ENCODE data around the gene URB1. TPM values are rescaled to one million over a fixed set of nuclear protein-coding genes. Genes with fewer than 3 reads are reported as not detected.

The URB1 gene
- total RNA-seq, 1 donor from 2014 or later: 15.5 TPM

GRCh38 chr21:32282992-32283391 is 109.8 kb downstream of the URB1 start:
- H3K27ac Mint-ChIP-seq (ENCODE audit: unreplicated experiment): no peak overlapping the region
- TF ChIP-seq CTCF (IDR thresholded peaks at IDR 0.05; ENCODE audit: partially characterized antibody, unreplicated experiment): no peak

GRCh38 chr21:32281531-32281930 is 111.3 kb downstream of the URB1 start:
- Mint-ChIP-seq H3K27ac (ENCODE audit: unreplicated experiment) (no peak overlapping the region), H3K27me3 (ENCODE audit: unreplicated experiment) (peaks cover 3% of the 10 kb centered on the region), H3K4me1 (ENCODE audit: low read depth, unreplicated experiment) (peaks cover 3% of the 10 kb centered on the region), H3K9me3 (ENCODE audit: unreplicated experiment) (peaks cover 8% of the 10 kb centered on the region), H3K4me3 (ENCODE audit: unreplicated experiment) (no peak overlapping the region), H3K36me3 (ENCODE audit: unreplicated experiment) (peaks cover 4% of the 10 kb centered on the region)
- no peak for DNase-seq
- TF ChIP-seq CTCF (IDR thresholded peaks at IDR 0.05; ENCODE audit: partially characterized antibody, unreplicated experiment): no peak

More at GRCh38 chr21:32282992-32283391, 109.8 kb downstream of the URB1 start:
- peaks cover 8% of the 10 kb centered on the region for H3K9me3 Mint-ChIP-seq (ENCODE audit: unreplicated experiment)
- peaks cover 4% of the 10 kb centered on the region for H3K36me3 Mint-ChIP-seq (ENCODE audit: unreplicated experiment)
- peaks cover 2% of the 10 kb centered on the region for H3K4me1 Mint-ChIP-seq (ENCODE audit: low read depth, unreplicated experiment)
- DNase-seq: no peak
- H3K4me3 Mint-ChIP-seq (ENCODE audit: unreplicated experiment): no peak overlapping the region
- H3K27me3 Mint-ChIP-seq (ENCODE audit: unreplicated experiment): peaks cover 3% of the 10 kb centered on the region

GRCh38 chr21:32279377-32279680 is 113.5 kb downstream of the URB1 start:
- H3K4me3 Mint-ChIP-seq (ENCODE audit: unreplicated experiment): peak overlapping the region; percentile 97
- no peak for TF ChIP-seq CTCF (IDR thresholded peaks at IDR 0.05; ENCODE audit: partially characterized antibody, unreplicated experiment)

GRCh38 chr21:32278518-32279376 is 114.1 kb downstream of the URB1 start, which contains the start of gene MIS18A:
Gene MIS18A (minus strand): TSS chr21:32279049. CDS start chr21:32279014, 35 bp downstream.
- peaks cover 4% of the 10 kb centered on the region for H3K36me3 Mint-ChIP-seq (ENCODE audit: unreplicated experiment)
- H3K4me3 Mint-ChIP-seq (ENCODE audit: unreplicated experiment): peak within 1 kb of the TSS; percentile 97
- H3K27me3 Mint-ChIP-seq (ENCODE audit: unreplicated experiment): peaks cover 3% of the 10 kb centered on the region

More at GRCh38 chr21:32279377-32279680, 113.5 kb downstream of the URB1 start:
- peak overlapping the region; percentile 95 for H3K27ac Mint-ChIP-seq (ENCODE audit: unreplicated experiment)
- peaks cover 3% of the 10 kb centered on the region for H3K4me1 Mint-ChIP-seq (ENCODE audit: low read depth, unreplicated experiment)
- DNase-seq: no peak
- peaks cover 8% of the 10 kb centered on the region for H3K9me3 Mint-ChIP-seq (ENCODE audit: unreplicated experiment)
- H3K36me3 Mint-ChIP-seq (ENCODE audit: unreplicated experiment): peaks cover 4% of the 10 kb centered on the region
- peaks cover 3% of the 10 kb centered on the region for H3K27me3 Mint-ChIP-seq (ENCODE audit: unreplicated experiment)

More at GRCh38 chr21:32278518-32279376, 114.1 kb downstream of the URB1 start, which contains the start of gene MIS18A:
- TF ChIP-seq CTCF (IDR thresholded peaks at IDR 0.05; ENCODE audit: partially characterized antibody, unreplicated experiment): no peak
- Mint-ChIP-seq H3K27ac (ENCODE audit: unreplicated experiment) (peak within 1 kb of the TSS; percentile 95), H3K9me3 (ENCODE audit: unreplicated experiment) (peaks cover 8% of the 10 kb centered on the region), H3K4me1 (ENCODE audit: low read depth, unreplicated experiment) (peaks cover 3% of the 10 kb centered on the region)
- peak; percentile 98 for DNase-seq

Data from glutamatergic neuron (in vitro differentiated cells).